Effector CD8-positive, alpha-beta T cell (primary cell): ENCODE data around the gene TMEM45A.
"Not testable (repeated sequence)": the region's sequence is repeated elsewhere in the genome, so short reads cannot be mapped to it uniquely, and the experiment has no call there.

Source experiments
- DNase-seq: peaks from one replicate; lab custom pipeline; 2025; lab: John Stamatoyannopoulos, UW
- total RNA-seq, 4 experiments: gene quantifications; one replicate each; lab custom pipeline; 2026; lab: John Stamatoyannopoulos, UW

Gene TMEM45A, protein sequence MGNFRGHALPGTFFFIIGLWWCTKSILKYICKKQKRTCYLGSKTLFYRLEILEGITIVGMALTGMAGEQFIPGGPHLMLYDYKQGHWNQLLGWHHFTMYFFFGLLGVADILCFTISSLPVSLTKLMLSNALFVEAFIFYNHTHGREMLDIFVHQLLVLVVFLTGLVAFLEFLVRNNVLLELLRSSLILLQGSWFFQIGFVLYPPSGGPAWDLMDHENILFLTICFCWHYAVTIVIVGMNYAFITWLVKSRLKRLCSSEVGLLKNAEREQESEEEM
- 0 to 0.53 (median 0) reads per million in 4 experiments for total RNA-seq

DNA sequence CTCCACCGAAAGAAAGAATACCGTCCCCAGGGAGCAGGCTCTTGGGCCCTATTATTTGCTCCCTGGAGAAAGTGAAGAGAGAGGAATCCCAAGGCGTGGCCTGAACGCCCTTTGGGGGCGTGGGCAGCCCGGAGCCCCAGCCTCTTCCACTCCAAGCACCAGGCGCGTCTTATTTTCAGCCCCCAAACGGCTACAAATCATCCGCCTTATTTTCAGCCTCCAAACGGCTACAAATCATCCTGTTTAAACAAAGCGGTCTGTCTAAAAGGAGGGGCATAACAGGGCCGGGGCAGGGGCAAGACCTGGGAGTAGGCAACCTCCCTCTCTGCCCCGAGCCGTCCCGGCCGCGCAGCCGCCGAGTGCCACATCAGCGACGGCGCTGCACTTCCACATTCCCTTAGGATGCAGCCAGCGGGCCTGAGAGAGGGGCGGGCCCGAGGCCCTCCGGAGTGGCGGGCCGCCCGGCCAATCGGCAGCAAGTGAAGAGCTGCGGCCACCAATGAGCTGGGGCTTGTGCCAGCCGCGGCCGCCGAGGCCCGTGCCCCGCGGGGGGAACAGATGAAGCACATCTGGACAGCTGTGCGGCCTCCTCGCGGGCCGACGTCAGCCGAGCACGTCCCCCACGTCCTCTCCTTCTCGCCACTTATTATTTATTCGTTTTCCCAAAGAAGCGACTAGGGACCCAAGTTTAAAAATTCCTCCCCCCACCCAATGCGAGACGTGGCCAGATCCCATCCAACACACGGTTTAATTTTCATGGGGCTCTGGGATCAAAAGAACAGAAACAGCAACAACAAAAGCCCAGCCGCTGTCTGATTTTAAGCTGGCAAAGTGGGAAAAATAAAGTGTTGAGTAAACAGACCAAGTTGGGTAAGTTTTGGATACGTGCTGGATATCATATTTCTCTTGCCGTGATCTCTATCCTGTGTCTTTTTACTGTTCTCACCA lies at the start of gene TMEM45A:
TMEM45A (plus strand) TSS at position 561 of the 948 bp plus-strand sequence. CDS start 62,593 bp downstream, outside the sequence.
- DNase-seq, result peak; percentile 57

DNA sequence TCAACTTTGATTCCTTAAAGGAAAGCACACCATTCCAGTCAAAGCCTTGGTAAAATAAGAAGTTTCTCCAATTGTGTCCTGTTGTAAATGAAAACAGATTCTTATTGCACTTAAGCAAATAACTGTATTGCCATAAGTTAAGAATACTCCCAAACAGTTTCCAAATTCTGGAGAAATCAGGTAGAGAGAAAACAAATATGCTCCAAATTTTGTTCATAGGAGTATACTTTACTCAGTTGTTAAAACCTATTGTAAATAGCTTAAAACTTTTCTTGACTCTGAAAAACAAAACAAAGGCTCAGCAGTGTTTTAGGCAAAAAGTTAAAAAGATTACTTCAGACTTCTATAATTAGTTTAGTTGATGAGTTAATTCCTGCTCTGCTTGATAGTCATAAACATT lies 48.7 kb upstream of the TMEM45A start:
- DNase-seq, result no peak

DNA sequence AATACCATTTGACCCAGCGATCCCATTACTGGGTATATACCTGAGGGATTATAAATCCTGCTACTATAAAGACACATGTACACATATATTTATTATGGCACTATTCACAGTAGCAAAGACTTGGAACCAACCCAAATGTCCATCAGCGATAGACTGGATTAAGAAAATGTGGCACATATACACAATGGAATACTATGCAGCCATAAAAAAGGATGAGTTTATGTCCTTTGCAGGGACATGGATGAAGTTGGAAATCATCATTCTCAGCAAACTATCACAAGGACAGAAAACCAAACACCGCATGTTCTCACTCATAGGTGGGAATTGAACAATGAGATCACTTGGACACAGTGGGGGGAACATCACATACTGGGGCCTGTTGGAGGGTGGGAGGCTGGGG lies 45.4 kb upstream of the TMEM45A start:
- not testable (repeated sequence) for DNase-seq

DNA sequence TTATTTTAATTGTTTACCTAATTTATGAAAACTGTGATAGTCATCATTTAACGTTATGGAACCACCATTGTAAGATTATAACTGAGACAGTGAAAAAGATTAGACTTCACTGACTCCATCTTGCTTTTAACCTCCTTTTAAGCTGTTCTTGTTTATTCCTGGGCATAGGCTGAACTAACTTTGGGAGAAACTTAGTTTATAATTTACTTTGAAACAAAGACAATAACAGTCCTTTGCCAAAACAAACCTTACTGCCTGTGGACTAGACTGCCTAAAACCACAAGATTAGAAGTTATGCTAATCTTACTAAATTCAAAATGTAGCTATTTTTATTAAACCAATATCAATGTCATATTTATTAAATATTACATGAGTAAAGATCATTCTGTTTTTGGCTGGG lies 44.3 kb upstream of the TMEM45A start:
- no peak for DNase-seq

DNA sequence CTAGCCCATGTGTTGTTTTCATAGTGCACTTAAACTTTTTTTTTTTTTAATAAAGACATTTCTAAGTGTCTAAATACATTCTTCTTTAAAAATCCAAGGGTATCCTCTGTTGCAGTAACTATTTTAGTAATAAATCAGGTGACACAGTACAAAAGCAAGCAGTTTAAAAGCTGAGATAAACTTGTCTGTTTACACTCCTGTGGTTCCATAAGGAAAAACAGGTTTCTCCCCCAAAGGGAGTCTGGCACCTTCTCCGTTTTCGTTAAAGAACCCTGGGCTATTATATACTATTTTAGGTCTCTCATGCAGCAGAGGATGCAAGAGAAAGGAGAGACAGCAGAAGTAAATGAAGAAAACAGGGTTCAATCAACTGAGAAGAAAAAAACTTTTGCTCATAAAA lies 43.2 kb upstream of the TMEM45A start:
- DNase-seq, result no peak

DNA sequence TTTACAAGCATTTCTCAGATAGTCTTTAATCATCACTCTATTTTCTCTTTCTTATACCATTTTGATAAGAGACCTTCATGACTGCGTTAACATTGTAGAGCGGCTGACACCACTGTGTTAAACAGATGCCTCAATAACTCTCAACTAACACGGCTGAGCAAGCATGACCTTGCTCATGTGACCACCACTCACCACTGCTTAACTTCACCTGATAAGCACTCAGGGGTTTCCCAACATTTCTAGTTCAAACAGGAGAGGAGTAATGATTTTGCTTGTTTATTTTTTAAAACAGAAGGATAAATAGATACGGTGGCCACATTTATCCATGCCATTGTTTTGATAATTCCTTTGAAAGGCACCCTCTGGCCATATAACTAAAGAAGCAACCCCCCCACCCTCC lies 37.7 kb upstream of the TMEM45A start:
- DNase-seq, result no peak

DNA sequence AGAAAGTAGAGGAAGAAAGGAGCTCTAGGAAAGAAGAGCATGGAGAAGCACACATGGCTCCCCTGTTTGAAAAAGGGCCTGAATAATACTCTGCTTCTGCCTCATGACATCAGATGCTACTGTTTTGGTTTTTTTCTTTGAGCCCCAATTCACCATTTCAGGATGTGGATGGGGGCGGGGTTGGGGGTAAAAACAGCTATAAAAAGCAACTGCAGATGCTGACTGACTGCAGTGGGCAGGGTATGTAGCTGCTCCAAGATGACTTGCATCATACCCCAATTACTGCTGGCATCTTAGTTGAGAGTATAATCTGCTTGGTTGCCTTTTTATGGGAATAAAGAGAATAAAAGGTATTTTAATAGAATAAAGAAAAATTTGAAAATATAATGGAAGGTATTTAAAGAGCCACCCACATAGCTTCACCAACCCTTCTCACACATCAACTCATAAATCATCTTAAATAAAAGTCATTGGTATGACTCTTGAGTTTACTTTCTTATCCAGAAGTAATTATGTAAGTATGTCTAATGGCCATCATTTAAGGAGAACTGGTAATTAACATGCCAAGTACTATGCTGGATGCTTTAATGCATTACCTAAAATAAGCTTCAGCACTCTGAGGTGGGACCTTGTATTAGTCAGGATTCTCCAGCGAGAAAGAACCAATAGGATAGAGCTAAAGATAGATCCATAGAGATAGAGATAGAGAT lies 36.4 kb upstream of the TMEM45A start:
- DNase-seq, result no peak

DNA sequence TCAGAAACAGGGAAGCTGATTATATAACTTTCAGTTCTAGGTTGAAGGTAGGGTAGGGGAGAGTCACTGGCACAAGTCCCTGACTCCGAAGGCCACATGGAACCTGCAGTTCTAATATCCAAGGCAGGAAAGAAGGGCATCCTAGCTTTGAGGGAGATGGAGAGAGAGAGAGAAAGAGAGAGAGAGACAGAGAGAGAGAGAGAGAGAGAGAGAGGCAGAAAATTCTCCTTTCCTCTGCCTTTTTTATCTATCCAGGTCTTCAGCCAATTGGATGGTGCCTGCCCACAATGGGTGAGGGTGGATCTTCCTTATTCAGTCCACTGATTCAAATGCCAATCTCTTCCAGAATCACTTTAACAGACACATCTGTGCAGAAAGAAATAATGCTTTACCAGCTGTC lies 35.7 kb upstream of the TMEM45A start:
- no peak for DNase-seq

DNA sequence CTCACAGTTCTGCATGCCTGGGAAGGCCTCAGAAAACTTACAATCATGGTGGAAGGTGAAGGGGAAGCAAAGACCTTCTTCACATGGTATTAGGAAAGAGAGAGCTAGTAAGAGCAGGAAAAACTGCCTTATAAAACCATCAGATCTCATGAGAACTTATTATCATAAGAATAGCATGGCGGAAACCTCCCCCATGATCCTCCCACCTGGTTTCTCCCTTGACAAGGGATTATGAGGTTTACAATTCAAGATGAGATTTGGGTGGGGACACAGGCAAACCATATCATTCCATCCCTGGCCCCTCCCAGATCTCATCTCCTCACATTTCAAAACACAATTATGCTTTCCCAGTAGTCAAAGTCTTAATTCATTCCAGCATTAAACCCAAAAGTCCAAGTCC lies 34.6 kb upstream of the TMEM45A start:
- no peak for DNase-seq

DNA sequence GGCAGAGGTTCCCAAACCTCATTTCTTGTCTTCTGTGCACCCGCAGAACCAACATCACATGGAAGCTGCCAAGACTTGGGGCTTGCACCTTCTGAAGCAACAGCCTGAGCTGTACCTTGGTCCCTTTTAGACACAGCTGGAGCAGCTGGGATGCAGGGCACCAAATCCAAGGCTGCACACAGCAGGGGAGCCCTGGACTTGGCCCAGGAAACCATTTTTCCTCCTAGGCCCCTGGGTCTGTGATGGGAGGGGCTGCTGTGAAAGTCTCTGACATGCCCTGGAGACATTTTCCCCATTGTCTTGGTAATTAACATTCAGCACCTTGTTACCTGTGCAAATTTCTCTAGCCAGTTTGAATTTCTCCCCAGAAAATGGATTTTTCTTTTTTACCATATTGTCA lies 33.6 kb upstream of the TMEM45A start:
- DNase-seq, result no peak

DNA sequence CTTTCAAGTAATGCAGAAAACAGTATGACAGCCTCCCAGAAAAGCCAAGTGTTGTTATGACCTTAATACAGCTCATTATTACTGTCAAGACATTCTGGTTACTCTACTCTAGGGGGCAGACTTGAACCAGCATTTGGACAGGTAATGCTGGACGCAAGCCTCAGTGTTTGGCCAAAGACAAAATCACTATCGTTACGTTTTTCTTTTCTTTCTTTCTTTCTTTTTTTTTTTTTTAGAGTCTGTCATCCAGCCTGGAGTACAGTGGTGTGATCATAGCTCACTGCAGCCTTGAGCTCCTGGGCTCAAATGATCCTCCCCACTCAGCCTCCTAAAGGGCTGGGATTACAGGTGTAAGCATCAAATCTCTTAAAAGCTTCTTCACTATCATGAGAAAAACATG lies 29.4 kb upstream of the TMEM45A start:
- DNase-seq, result no peak

DNA sequence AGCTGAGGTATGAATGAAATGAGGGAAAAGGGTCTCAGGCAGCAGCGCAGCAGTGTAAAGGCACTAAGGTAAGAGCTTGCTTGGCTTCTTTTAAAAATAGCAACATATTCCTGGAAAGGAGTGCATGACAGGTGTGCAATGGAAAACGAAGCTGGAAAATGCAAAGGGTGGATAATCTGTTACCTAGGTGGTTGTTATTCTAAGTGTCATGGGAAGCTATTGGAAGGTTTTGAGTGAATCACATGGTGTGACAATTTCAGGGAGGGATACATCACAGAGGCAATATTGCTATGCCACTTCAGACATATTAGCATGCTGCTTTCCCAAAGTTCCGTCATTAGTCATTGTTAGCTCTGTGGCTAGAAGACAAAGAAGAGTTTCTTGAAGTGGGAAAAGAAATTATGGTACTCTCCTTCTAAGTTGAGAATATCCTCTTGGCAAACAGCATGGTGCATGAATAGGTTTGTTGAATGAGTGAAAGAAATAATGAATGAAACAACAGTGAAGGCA lies 28.7 kb upstream of the TMEM45A start:
- no peak for DNase-seq

DNA sequence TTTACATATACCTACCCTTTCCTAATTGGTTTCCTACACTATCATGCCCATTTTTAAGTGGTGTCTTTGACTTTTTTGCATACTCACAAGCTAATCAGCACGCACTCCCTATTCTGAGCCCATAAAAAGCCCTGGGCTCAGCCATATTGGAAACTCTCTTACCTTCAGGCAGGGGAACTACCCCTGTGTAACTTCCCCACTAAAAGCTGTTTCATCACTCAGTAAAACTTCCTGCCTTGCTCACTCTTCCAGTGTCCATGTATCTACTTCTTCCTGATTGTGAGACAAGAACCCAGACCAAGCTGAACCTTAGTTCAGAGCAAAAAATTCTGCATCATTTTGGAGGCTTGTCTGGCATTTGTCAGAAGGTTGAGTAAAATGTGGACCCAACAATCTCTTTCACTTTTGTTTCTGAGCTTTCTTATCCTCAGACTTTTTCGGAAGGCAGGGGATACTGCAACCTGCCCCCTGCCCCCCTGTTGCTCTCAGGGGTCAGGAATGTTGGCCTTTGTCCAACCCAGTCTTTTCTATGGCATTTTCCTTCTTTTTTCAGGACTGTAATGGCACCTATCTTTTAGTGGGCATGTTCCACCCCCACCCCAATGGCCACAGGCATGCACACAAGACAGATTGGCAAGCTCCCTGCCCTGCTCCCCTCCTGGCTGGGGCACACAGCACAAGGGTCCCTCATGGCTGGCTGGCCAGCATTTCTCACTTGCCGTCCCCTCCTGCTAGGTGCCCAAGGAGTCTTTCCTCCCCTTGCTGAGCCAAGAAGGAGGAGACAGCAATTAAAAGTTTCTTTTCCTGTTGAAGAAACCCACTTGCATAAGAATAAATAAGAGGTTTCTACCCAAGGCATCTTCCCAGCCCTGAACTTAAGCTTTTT lies 26.3 kb upstream of the TMEM45A start:
- no peak for DNase-seq

DNA sequence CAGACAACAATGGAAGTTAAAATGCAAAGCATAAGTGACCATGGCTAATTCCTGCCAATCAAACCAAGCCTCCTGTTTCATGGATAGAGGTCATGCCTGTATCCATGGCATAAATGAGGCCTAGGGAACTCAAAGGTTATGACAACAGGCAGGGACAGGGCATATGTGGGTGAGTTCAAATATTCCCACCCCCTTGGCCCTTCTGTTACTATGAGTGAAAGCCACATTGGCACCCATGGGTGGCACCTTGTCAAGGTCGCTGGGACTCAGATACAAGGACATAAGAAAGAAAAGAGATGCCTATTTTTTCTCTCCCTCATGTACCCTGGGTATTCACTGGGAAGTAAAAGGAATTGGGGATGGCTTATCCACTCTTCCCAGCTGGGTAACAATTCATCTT lies 25.3 kb upstream of the TMEM45A start:
- no peak for DNase-seq

DNA sequence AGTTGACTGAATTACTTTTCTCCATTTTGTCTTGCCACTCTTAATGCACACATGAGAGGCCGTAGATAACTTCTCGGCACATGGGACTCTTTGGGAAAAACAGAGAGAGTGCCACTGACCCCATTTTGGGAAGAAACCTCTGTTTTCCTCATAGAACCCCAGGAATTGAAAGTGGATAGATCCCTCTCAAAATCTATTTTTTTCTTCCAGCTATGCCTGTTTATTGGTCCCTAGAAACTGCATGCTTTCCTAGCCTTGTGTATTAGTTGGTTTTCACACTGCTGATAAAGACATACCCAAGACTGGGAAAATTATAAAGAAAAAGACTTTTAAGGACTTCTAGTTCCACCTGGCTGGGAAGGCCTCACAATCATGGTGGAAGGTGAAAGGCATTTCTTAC lies 23.7 kb upstream of the TMEM45A start:
- DNase-seq, result no peak

DNA sequence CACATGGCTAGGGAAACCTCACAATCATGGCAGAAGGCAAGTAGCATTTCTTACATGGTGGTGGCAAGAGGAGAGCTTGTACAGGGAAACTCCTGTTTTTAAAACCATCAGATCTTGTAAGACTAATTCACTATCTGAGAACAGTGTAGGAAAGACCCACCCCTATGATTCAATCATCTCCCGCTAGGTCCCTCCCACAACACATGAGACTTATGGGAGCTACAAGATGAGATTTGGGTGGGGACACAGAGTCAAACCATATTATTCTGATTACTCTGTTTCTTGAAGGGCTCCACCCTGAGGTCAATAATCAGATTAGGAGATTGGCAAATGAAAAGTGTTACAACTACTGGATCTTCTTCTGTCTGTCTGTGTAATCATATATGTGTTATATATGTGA lies 21.5 kb upstream of the TMEM45A start:
- DNase-seq, result no peak

DNA sequence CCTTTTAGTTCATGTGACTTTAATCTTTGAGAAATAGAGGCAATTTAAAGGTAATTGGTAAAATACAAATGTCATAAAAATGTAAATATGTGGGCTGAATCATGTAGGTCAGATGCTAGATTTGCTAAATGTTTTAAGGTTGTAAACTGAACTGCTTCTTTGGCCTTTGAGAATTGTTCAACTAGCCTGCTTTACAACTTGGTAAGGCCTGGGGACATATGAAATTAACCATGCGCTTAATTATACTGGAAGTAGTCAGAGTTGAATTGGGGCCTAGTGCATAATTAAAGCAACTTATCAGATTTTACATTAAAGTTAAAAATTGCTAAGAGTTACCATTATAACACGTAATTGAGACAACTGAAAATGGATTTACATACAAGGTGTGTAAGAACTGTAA lies 21.0 kb upstream of the TMEM45A start:
- no peak for DNase-seq

DNA sequence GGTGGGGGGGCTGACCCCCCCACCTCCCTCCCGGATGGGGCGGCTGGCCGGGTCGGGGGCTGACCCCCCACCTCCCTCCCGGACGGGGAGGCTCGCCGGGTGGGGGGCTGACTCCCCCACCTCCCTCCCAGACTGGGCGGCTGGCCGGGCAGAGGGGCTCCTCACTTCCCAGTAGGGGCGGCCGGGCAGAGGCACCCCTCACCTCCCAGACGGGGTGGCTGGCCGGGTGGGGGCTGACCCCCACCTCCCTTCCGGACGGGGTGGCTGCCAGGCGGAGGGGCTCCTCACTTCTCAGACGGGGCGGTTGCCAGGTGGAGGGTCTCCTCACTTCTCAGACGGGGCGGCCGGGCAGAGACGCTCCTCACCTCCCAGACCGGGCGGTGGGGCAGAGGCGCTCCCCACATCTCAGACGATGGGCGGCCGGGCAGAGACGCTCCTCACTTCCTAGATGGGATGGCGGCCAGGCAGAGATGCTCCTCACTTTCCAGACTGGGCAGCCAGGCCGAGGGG lies 14.5 kb upstream of the TMEM45A start:
- not testable (repeated sequence) for DNase-seq

DNA sequence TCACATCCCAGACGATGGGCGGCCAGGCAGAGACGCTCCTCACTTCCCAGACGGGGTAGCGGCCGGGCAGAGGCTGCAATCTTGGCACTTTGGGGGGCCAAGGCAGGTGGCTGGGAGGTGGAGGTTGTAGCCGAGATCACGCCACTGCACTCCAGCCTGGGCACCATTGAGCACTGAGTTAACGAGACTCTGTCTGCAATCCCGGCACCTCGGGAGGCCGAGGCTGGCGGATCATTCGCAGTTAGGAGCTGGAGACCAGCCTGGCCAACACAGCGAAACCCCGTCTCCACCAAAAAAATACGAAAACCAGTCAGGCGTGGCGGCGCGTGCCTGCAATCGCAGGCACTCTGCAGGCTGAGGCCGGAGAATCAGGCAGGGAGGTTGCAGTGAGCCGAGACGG lies 13.9 kb upstream of the TMEM45A start:
- DNase-seq, result not testable (repeated sequence)

DNA sequence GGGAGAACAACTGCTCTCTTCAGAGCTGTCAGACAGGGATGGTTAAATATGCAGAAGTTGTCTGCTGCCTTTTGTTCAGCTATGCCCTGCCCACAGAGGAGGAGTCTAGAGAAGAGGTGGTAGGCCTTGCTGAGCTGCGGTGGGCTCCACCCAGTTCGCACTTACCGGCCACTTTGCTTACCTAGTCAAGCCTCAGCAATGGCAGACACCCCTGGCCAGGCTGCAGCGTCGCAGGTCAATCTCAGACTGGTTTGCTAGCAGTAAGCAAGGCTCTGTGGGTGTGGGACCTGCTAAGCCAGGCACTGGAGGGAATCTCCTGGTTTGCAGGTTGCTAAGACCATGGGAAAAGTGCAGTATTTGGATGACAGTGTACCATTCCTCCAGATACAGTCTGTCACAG lies 12.3 kb upstream of the TMEM45A start:
- no peak for DNase-seq

DNA sequence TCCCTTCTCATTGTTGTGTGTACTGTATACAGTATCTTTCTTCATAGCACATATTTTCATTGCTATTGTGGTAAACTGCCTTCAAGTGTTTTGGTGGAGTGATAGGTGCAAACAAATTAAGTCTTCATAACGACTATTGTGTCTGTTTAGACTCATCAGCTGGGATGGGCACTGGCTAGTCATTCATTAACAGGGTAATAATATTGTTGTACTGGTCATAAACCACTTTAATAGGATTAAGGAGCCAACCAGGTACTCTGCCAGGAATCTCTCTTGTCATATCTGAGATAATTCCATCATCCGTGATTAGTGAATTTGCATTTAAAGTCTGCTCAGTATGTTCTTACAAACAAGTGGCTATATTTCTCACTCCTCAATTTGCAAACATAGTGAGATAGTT lies 10.2 kb upstream of the TMEM45A start:
- DNase-seq, result no peak
